ENCODE data around the gene ROBO3.

Gene ROBO3

DNA sequence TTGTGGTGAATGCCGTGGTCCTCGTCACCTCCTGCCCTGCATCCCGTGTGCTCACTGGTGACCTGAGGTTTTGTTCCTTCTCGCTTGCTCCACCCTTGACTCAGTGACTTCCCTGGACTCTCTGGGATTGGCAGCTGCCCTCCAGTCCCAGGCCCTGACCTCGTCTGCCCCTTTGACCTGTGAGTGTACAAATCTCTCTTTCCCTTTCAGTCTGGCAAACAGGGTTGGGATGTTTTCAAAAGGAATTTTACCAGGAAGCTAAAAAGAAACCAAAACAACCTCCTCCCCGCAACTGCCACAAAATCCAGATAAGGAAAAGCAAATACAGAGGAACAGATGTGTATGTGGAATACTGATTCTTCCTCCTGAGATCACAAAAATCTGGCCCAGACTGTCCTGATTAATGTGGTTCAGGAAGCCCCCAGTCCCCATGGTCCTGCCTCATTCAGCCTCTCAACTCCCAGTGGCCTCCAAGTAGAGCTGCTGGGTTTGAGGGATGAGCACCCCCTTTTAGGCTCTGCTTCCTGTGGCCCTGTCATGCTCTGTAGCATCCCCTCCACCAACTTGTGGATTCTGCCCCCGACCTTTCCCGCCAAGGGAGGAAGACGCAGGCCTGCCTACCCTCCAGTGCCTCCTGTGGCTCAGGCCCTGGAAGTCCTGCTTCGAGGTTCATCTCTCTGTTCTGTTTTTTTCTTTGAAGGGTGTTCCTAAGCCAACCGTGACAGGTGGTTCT, 17.3 kb downstream of the ROBO3 start:
- no peak overlapping the region for H2AK5ac ChIP-seq (ENCODE audit: low read length)
- H2BK5ac ChIP-seq (ENCODE audit: low read depth, low read length, poor library complexity) = no peak overlapping the region
- no peak for DNase-seq
- H3K18ac ChIP-seq (ENCODE audit: low read length) = no peak overlapping the region
- no peak overlapping the region for H3K23ac ChIP-seq (ENCODE audit: low read length)
- H3K79me2 ChIP-seq (ENCODE audit: control insufficient read depth, insufficient read depth, low read length, poor library complexity) = no peaks in the 10 kb centered on the region
- no CpG with 5 or more reads among the region's 11 CpGs for WGBS (ENCODE audit: extremely low coverage, insufficient coverage, insufficient read length)
- no peak overlapping the region for H3K9ac ChIP-seq (ENCODE audit: low read length)
- no peak overlapping the region for H3K4me2 ChIP-seq (ENCODE audit: low read length)
- no peaks in the 10 kb centered on the region for H3K79me1 ChIP-seq (ENCODE audit: low read length)
- no peak overlapping the region for H3K27ac ChIP-seq (ENCODE audit: low read depth, low read length)
- no peak overlapping the region for H3K4ac ChIP-seq (ENCODE audit: low read depth, low read length)
- no peaks in the 10 kb centered on the region for H3K36me3 ChIP-seq (ENCODE audit: control insufficient read depth in 1 of 2, insufficient read depth in 2 of 2, low read length in 2 of 2)
- no peak overlapping the region for H2BK120ac ChIP-seq (ENCODE audit: insufficient read depth, low read length, poor library complexity)
- H3K4me1 ChIP-seq (ENCODE audit: control insufficient read depth in 1 of 2, insufficient read depth in 2 of 2, low read length in 2 of 2) = peaks cover 0 to 1% of the 10 kb centered on the region in 2 experiments
- H3K9me3 ChIP-seq (ENCODE audit: insufficient read depth, low read depth, low read length) = peaks cover 2% of the 10 kb centered on the region
- no peaks in the 10 kb centered on the region for H3K27me3 ChIP-seq (ENCODE audit: insufficient read depth, low read length)
- H4K91ac ChIP-seq (ENCODE audit: low read depth, low read length) = no peak overlapping the region
- no peak overlapping the region for H2AFZ ChIP-seq (ENCODE audit: insufficient read depth, low read length, poor library complexity)
- H3K14ac ChIP-seq (ENCODE audit: low read length) = no peak overlapping the region
- H3K4me3 ChIP-seq (ENCODE audit: low read depth, low read length) = no peak overlapping the region
- H2BK12ac ChIP-seq (ENCODE audit: low read length) = no peak overlapping the region
- H4K8ac ChIP-seq (ENCODE audit: low read depth, low read length) = no peak overlapping the region
- no peak overlapping the region for H4K12ac ChIP-seq (ENCODE audit: low read depth, low read length)

- Histone ChIP-seq H3K27ac (ENCODE audit: low read depth, low read length) (no peak overlapping the region), H4K8ac (ENCODE audit: low read depth, low read length) (no peak overlapping the region), H3K18ac (ENCODE audit: low read length) (no peak overlapping the region), H3K4me3 (ENCODE audit: low read depth, low read length) (no peak overlapping the region), H3K4ac (ENCODE audit: low read depth, low read length) (no peak overlapping the region), H3K36me3 (ENCODE audit: control insufficient read depth in 1 of 2, insufficient read depth in 2 of 2, low read length in 2 of 2) (no peaks in the 10 kb centered on the region), H2BK12ac (ENCODE audit: low read length) (no peak overlapping the region), H3K79me2 (ENCODE audit: control insufficient read depth, insufficient read depth, low read length, poor library complexity) (no peaks in the 10 kb centered on the region), H3K9ac (ENCODE audit: low read length) (no peak overlapping the region), H3K27me3 (ENCODE audit: insufficient read depth, low read length) (peaks cover 2% of the 10 kb centered on the region), H4K12ac (ENCODE audit: low read depth, low read length) (no peak overlapping the region), H2AFZ (ENCODE audit: insufficient read depth, low read length, poor library complexity) (no peak overlapping the region), H3K79me1 (ENCODE audit: low read length) (no peaks in the 10 kb centered on the region), H2AK5ac (ENCODE audit: low read length) (no peak overlapping the region), H2BK5ac (ENCODE audit: low read depth, low read length, poor library complexity) (no peak overlapping the region), H3K14ac (ENCODE audit: low read length) (no peak overlapping the region), H4K91ac (ENCODE audit: low read depth, low read length) (no peak overlapping the region), H3K23ac (ENCODE audit: low read length) (no peak overlapping the region), H3K4me1 (ENCODE audit: control insufficient read depth in 1 of 2, insufficient read depth in 2 of 2, low read length in 2 of 2) (peaks cover 0 to 1% of the 10 kb centered on the region in 2 experiments), H3K9me3 (ENCODE audit: insufficient read depth, low read depth, low read length) (peaks cover 2% of the 10 kb centered on the region), H2BK120ac (ENCODE audit: insufficient read depth, low read length, poor library complexity) (no peak overlapping the region), H3K4me2 (ENCODE audit: low read length) (no peak overlapping the region)
- no CpG with 5 or more reads among the region's 1 CpG for WGBS (ENCODE audit: extremely low coverage, insufficient coverage, insufficient read length)
- no peak for DNase-seq
Measured at GRCh38 chr11:124884340-124884739, 19.1 kb downstream of the ROBO3 start.

- no peak overlapping the region for H3K4ac ChIP-seq (ENCODE audit: low read depth, low read length)
- no peak overlapping the region for H3K18ac ChIP-seq (ENCODE audit: low read length)
- H3K36me3 ChIP-seq (ENCODE audit: control insufficient read depth in 1 of 2, insufficient read depth in 2 of 2, low read length in 2 of 2) = no peaks in the 10 kb centered on the region
- H4K12ac ChIP-seq (ENCODE audit: low read depth, low read length) = no peak overlapping the region
- no peak overlapping the region for H3K14ac ChIP-seq (ENCODE audit: low read length)
- peaks cover 2% of the 10 kb centered on the region for H3K27me3 ChIP-seq (ENCODE audit: insufficient read depth, low read length)
- no peak overlapping the region for H4K8ac ChIP-seq (ENCODE audit: low read depth, low read length)
- no peak overlapping the region for H3K23ac ChIP-seq (ENCODE audit: low read length)
- H3K79me1 ChIP-seq (ENCODE audit: low read length) = no peaks in the 10 kb centered on the region
- H3K27ac ChIP-seq (ENCODE audit: low read depth, low read length) = no peak overlapping the region
- no peaks in the 10 kb centered on the region for H3K79me2 ChIP-seq (ENCODE audit: control insufficient read depth, insufficient read depth, low read length, poor library complexity)
- H2BK120ac ChIP-seq (ENCODE audit: insufficient read depth, low read length, poor library complexity) = no peak overlapping the region
- H2AFZ ChIP-seq (ENCODE audit: insufficient read depth, low read length, poor library complexity) = no peak overlapping the region
- H2AK5ac ChIP-seq (ENCODE audit: low read length) = no peak overlapping the region
- whole genome bisulfite sequencing (ENCODE audit: extremely low coverage, insufficient coverage, insufficient read length) = no CpG with 5 or more reads among the region's 5 CpGs
- H3K4me1 ChIP-seq (ENCODE audit: control insufficient read depth in 1 of 2, insufficient read depth in 2 of 2, low read length in 2 of 2) = peaks cover 0 to 1% of the 10 kb centered on the region in 2 experiments
- no peak overlapping the region for H2BK5ac ChIP-seq (ENCODE audit: low read depth, low read length, poor library complexity)
- no peak for DNase-seq
- no peak overlapping the region for H4K91ac ChIP-seq (ENCODE audit: low read depth, low read length)
- H3K9ac ChIP-seq (ENCODE audit: low read length) = no peak overlapping the region
- H2BK12ac ChIP-seq (ENCODE audit: low read length) = no peak overlapping the region
- H3K4me2 ChIP-seq (ENCODE audit: low read length) = no peak overlapping the region
- H3K4me3 ChIP-seq (ENCODE audit: low read depth, low read length) = no peak overlapping the region
- no peaks in the 10 kb centered on the region for H3K9me3 ChIP-seq (ENCODE audit: insufficient read depth, low read depth, low read length)
Measured at GRCh38 chr11:124884869-124885479, 19.7 kb downstream of the ROBO3 start.

- Histone ChIP-seq H3K18ac (ENCODE audit: low read length) (no peak overlapping the region), H2BK12ac (ENCODE audit: low read length) (no peak overlapping the region), H4K8ac (ENCODE audit: low read depth, low read length) (no peak overlapping the region), H3K79me2 (ENCODE audit: control insufficient read depth, insufficient read depth, low read length, poor library complexity) (no peaks in the 10 kb centered on the region), H3K27me3 (ENCODE audit: insufficient read depth, low read length) (peaks cover 2% of the 10 kb centered on the region), H3K27ac (ENCODE audit: low read depth, low read length) (no peak overlapping the region), H3K4me3 (ENCODE audit: low read depth, low read length) (no peak overlapping the region), H2BK120ac (ENCODE audit: insufficient read depth, low read length, poor library complexity) (no peak overlapping the region), H3K9me3 (ENCODE audit: insufficient read depth, low read depth, low read length) (no peaks in the 10 kb centered on the region), H2BK5ac (ENCODE audit: low read depth, low read length, poor library complexity) (no peak overlapping the region), H2AFZ (ENCODE audit: insufficient read depth, low read length, poor library complexity) (no peak overlapping the region), H3K4me1 (ENCODE audit: control insufficient read depth in 1 of 2, insufficient read depth in 2 of 2, low read length in 2 of 2) (peaks cover 0 to 1% of the 10 kb centered on the region in 2 experiments), H3K36me3 (ENCODE audit: control insufficient read depth in 1 of 2, insufficient read depth in 2 of 2, low read length in 2 of 2) (no peaks in the 10 kb centered on the region), H3K79me1 (ENCODE audit: low read length) (no peaks in the 10 kb centered on the region), H4K12ac (ENCODE audit: low read depth, low read length) (no peak overlapping the region), H4K91ac (ENCODE audit: low read depth, low read length) (no peak overlapping the region), H3K4ac (ENCODE audit: low read depth, low read length) (no peak overlapping the region), H3K23ac (ENCODE audit: low read length) (no peak overlapping the region), H2AK5ac (ENCODE audit: low read length) (no peak overlapping the region), H3K4me2 (ENCODE audit: low read length) (no peak overlapping the region), H3K14ac (ENCODE audit: low read length) (no peak overlapping the region), H3K9ac (ENCODE audit: low read length) (no peak overlapping the region)
- no peak for DNase-seq
- no CpG with 5 or more reads among the region's 11 CpGs for WGBS (ENCODE audit: extremely low coverage, insufficient coverage, insufficient read length)
Measured at GRCh38 chr11:124886476-124886875, 21.2 kb downstream of the ROBO3 start.
